Activated T-cell treated with anti-CD3 and anti-CD28 coated beads, Interleukin-2, amount 50 U/mL, for 24 hours (primary cell): ENCODE data around the gene MUC4.
"Not testable (repeated sequence)": the region's sequence is repeated elsewhere in the genome, so short reads cannot be mapped to it uniquely, and the experiment has no call there.

Experiments
- DNase-seq: peaks from one replicate; pipeline ENCODE4 v3.0.0-alpha.2; 2020
- H3K27ac Mint-ChIP-seq: 2 replicates; pipeline ENCODE4 v1.8.0; 2020; ENCODE audit warnings: mild to moderate bottlenecking, mixed read lengths
- H3K27me3 Mint-ChIP-seq: 2 replicates; pipeline ENCODE4 v1.8.0; 2020; ENCODE audit warnings: mixed read lengths
- H3K36me3 Mint-ChIP-seq: 2 replicates; pipeline ENCODE4 v1.8.0; 2020; ENCODE audit warnings: low read depth, mixed read lengths
- H3K4me1 Mint-ChIP-seq: 2 replicates; pipeline ENCODE4 v1.8.0; 2020; ENCODE audit warnings: low read depth, mixed read lengths
- H3K4me3 Mint-ChIP-seq: 2 replicates; pipeline ENCODE4 v1.8.0; 2020; ENCODE audit warnings: mild to moderate bottlenecking, moderate library complexity, mixed read lengths
- H3K9me3 Mint-ChIP-seq: 2 replicates; pipeline ENCODE4 v1.8.0; 2020; ENCODE audit warnings: mixed read lengths

Gene MUC4

DNA sequence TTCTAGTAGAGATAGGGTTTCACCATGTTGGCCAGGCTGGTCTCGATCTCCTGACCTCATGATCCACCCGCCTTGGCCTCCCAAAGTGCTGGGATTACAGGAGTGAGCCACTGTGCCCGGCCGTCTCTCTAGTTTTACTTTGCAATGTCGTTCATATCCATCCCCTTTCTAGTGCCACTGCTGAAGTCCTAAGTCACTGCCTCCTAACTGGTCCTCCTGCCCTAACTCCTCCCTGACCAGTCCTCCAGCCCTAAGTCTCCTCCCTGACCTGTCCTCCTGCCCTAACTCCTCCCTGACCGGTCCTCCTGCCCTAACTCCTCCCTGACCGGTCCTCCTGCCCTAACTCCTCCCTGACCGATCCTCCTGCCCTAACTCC, 99.2 kb downstream of the MUC4 start:
- H3K27me3 Mint-ChIP-seq, H3K4me3 Mint-ChIP-seq, H3K27ac Mint-ChIP-seq, H3K4me1 Mint-ChIP-seq, DNase-seq, H3K9me3 Mint-ChIP-seq: not testable (repeated sequence)
- peaks cover 16% of the 10 kb centered on the region for H3K36me3 Mint-ChIP-seq

DNA sequence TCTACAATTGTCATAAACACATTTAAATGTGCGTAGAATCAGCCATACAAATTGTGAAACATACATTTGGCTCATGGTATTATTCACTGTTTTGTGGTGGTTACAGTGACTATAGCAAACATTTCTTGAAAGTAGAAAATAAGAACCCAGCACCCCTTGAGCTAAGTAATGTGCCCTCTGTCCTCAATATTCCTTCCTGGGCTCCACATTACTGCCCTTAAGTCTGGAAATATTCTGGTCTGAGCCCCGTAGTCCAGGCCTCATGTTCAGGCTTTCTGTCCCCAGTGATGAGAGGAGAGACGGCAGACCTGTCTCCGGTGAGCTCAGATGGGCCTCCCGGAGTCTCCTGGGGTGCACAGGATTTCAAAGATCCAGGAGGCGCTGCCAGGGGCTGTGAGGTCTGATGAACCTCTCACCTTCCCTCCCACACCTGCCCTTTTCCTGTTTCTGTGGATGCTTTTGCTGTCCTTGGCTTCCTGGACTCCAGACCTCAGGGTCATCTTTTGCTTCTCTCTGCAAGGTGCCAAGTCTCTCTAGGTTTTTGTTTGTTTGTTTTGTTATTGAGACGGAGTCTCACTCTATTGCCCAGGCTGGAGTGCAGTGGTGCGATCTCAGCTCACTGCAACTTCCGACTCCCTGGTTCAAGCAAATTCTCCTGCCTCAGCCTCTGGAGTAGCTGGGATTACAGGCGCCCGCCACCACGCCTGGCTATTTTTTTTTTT, 99.8 kb downstream of the MUC4 start:
- DNase-seq, result no peak
- H3K4me1 Mint-ChIP-seq, result peaks cover 7% of the 10 kb centered on the region
- H3K4me3 Mint-ChIP-seq, result no peak overlapping the region
- no peaks in the 10 kb centered on the region for H3K27me3 Mint-ChIP-seq
- no peaks in the 10 kb centered on the region for H3K9me3 Mint-ChIP-seq
- H3K27ac Mint-ChIP-seq, result peak overlapping the region; percentile 12
- peaks cover 16% of the 10 kb centered on the region for H3K36me3 Mint-ChIP-seq

DNA sequence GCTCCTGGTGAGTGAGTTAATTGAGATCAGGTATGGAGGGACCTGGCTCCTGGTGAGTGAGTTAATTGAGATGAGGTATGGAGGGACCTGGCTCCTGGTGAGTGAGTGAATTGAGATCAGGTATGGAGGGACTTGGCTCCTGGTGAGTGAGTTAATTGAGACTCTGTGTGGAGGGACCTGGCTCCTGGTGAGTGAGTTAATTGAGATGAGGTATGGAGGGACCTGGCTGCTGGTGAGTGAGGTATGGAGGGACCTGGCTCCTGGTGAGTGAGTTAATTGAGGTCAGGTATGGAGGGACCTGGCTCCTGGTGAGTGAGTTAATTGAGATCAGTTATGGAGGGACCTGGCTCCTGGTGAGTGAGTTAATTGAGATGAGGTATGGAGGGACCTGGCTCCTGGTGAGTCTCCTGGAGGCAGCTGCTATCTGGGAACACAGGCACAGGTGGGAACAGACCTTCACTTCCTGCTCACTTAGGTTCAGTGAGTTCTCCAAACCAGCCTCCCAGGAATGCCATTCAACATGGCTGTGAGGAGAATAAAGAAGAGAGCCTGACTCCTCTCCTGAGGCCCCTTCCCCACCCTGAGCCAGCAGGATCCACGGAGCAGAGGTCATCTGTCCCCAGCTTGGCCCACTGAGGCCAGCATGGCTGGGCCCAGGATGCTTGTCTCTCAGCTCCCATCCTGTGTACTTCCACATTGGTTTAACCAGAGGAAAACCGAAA, 100.5 kb downstream of the MUC4 start:
- H3K4me3 Mint-ChIP-seq, H3K4me1 Mint-ChIP-seq, DNase-seq, H3K9me3 Mint-ChIP-seq, H3K27me3 Mint-ChIP-seq, H3K27ac Mint-ChIP-seq: not testable (repeated sequence)
- peaks cover 16% of the 10 kb centered on the region for H3K36me3 Mint-ChIP-seq

DNA sequence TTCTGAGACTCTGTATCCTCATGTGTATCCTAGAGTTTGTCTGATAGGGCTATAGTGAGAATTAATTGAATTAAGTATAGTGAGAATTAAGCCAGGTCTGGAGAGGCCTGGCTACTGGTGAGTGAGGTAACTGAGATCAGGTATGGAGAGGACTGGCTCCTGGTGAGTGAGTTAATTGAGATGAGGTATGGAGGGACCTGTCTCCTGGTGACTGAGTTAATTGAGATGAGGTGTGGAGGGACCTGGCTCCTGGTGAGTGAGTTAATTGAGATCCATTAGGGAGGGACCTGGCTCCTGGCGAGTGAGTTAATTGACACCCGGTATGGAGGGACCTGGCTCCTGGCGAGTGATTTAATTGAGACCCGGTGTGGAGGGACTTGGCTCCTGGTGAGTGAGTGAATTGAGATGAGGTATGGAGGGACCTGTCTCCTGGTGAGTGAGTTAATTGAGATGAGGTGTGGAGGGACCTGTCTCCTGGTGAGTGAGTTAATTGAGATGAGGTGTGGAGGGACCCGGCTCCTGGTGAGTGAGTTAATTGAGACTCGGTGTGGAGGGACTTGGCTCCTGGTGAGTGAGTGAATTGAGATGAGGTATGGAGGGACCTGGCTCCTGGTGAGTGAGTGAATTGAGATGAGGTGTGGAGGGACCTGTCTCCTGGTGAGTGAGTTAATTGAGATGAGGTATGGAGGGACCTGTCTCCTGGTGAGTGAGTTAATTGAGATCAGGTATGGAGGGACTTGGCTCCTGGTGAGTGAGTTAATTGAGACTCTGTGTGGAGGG, 101.4 kb downstream of the MUC4 start:
- H3K36me3 Mint-ChIP-seq, result peaks cover 14% of the 10 kb centered on the region
- not testable (repeated sequence) for H3K27me3 Mint-ChIP-seq, H3K9me3 Mint-ChIP-seq, H3K4me3 Mint-ChIP-seq, H3K27ac Mint-ChIP-seq, H3K4me1 Mint-ChIP-seq, DNase-seq

DNA sequence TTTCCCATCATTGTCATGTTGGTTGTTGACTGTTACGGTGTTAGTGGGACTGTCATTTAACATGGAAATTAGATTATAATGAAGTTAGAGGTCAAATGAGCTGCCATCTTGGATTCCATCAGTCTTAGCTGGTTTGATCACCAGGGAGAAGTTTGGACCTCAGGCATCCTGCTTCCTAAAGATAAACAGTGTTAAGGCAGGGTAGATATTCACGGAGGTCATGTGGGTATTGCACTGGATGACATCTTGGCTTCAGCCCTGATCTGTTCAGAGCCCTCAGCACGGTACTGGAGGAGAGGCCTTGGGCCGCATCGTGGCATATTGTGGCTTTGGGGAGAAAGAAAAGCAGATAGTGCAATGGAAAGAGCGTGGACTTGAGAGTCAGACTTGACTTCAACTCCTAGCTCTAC, 102.0 kb downstream of the MUC4 start:
- Mint-ChIP-seq H3K27ac (no peak overlapping the region), H3K36me3 (peaks cover 8% of the 10 kb centered on the region), H3K4me3 (no peak overlapping the region), H3K4me1 (no peaks in the 10 kb centered on the region), H3K27me3 (no peaks in the 10 kb centered on the region), H3K9me3 (no peaks in the 10 kb centered on the region)
- DNase-seq, result no peak

DNA sequence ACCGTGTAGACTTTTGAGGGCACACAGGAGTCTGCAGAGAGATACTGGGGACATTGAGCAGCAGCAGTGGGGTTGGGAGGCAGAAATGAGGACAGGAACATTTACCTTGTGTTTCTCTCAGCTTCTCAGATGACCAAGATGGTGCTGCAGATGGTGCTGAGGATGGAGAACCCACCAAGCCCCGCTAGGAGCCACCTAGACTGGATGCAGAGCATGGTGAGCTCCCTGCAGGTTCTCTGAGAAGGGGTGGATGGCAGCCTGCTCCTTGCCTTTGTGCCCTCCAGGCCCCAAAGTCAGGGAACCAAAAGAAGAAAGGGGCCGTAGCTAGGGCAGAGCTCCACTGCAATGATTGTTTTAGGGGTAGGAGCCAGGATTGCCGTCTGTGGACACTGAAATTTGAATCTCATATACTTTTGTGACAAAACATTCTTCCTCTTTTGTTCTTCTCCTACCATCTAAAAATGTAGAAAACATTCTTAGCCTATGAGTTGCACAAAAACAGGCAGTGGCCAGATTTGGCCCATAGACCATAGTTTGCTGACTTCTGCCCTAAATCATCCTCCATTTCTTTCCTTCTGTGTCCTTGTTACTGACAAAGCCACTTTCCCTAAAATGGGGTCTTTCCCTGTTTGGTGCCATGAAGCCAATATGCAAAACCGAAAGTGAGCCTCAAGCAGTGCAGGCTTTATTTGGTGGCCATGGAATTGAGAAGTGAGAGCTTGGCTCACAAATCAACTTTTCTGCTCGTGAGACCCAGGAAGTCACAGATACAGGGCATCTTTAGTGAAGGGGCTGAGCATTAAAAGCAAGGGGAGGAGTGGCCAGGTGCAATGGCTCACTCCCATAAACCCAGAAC, 102.9 kb downstream of the MUC4 start:
- no peaks in the 10 kb centered on the region for H3K27me3 Mint-ChIP-seq
- H3K4me3 Mint-ChIP-seq, result no peak overlapping the region
- H3K9me3 Mint-ChIP-seq, result no peaks in the 10 kb centered on the region
- DNase-seq, result no peak
- no peaks in the 10 kb centered on the region for H3K4me1 Mint-ChIP-seq
- no peak overlapping the region for H3K27ac Mint-ChIP-seq
- H3K36me3 Mint-ChIP-seq, result peaks cover 8% of the 10 kb centered on the region

DNA sequence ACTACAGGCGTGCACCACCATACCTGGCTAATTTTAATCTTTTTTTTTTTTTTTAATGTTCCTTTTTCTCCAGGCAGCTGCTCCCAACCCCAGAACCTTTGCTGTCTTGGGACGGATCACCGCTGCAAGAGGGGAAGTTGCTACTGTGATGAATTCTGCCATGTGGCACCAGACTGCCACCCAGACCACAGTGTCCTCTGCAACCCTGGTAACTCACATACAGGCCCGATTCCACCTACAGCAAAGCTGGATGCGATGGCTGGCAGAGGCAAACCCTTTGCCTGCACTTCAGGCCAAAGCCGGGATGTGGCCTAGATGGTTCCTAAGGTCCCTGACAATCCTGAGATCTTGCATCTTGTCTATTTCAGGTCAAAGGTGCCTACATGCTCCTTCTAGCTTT, 103.7 kb downstream of the MUC4 start:
- DNase-seq, result no peak
- Mint-ChIP-seq H3K4me3 (no peak overlapping the region), H3K9me3 (no peaks in the 10 kb centered on the region), H3K4me1 (no peaks in the 10 kb centered on the region), H3K36me3 (peaks cover 8% of the 10 kb centered on the region), H3K27ac (no peak overlapping the region), H3K27me3 (no peaks in the 10 kb centered on the region)

DNA sequence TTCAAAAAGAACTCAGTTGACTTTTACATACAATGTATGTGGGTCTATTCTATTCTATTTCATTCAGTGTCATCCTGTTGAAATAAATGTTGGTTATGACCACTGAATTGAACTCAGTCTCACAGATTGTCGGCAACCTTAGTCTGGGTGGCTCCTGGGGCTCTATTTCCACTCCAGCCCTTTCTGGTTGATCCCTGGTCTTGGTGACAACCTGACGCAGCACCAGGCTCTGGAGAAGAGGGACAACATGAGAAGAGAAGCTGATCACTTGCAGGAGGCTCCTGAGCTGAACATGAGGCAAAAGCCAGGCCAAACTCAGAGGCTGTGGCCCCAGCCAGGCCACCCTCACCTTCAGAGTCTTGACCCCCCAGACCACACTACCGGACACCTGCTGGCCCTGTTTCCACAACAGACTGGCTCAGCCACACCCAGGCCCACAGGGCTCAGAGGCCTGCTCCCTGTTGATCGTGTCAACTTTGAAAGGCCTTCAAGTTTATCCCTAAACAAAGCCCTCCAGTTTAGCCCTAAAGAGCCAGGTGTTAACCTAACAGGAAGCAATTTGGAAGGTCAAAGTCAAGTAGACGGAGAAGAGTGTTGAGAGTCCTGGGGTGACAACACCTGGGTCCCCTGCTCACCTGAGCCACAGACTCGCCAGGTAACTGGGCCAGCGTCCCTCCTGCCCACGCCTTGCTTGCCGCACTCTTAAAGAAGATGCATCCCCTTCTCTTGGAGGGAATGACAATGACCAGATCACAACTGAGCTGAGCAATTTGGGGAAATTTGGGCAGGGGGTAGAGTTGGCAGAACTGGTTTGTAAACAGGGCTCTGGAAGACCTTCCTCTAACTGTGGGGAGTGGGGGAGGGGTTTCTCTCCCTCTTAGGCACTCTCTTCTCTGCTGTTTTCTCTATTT, 106.4 kb downstream of the MUC4 start:
- no peak overlapping the region for H3K4me3 Mint-ChIP-seq
- no peaks in the 10 kb centered on the region for H3K9me3 Mint-ChIP-seq
- DNase-seq, result peak; percentile 20
- H3K4me1 Mint-ChIP-seq, result no peaks in the 10 kb centered on the region
- peaks cover 1% of the 10 kb centered on the region for H3K36me3 Mint-ChIP-seq
- H3K27ac Mint-ChIP-seq, result no peak overlapping the region
- no peaks in the 10 kb centered on the region for H3K27me3 Mint-ChIP-seq

DNA sequence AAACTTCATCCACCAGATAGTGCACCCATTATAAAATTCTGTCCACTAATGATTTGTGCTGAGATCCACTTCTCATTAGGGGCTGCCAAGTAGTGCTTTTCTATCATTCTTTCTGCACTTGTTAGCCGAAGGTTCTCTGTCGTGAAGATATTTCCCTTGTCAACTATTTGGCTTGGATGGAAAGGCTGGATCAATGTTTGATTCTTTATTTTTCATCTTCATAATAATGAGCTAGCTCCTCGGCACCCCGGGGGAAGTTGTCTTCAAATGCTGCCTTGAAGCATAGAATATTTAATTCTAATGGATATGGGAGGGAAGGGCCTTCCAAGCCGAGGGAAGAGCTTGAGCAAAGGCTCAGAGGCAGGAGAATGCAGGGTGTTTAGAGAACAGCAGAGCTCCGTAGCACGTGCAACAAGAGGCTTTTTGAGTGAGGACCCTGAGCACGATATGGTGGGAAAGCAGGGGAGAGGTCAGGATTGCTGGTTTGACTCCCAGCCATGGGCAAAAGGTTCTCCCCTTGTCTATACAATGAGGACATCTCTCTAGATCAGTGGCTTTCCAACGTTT, 107.2 kb downstream of the MUC4 start:
- Mint-ChIP-seq H3K9me3 (no peaks in the 10 kb centered on the region), H3K4me3 (no peak overlapping the region), H3K4me1 (no peaks in the 10 kb centered on the region), H3K36me3 (peaks cover 1% of the 10 kb centered on the region), H3K27ac (no peak overlapping the region), H3K27me3 (no peaks in the 10 kb centered on the region)
- peak; percentile 15 for DNase-seq

DNA sequence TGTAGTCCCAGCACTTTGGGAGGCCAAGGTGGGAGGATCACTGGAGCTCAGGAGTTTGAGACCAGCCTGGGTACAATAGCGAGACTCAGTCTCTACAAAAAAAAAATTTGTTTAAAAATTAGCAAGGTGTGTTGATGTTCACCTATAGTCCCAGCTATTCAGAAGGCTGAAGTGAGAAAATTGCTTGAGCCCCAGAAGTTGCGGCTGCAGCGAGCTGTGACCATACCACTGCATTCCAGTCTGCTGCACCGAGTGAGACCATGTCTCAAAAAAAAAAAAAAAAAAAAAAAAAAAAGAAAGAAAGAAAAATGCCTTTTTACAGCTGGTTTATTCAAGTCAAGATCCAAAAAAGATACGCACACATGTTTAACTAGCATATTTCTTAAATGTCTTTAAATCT, 108.0 kb downstream of the MUC4 start:
- no peak overlapping the region for H3K4me3 Mint-ChIP-seq
- H3K4me1 Mint-ChIP-seq, result no peaks in the 10 kb centered on the region
- no peak for DNase-seq
- H3K9me3 Mint-ChIP-seq, result no peaks in the 10 kb centered on the region
- no peaks in the 10 kb centered on the region for H3K36me3 Mint-ChIP-seq
- H3K27me3 Mint-ChIP-seq, result no peaks in the 10 kb centered on the region
- H3K27ac Mint-ChIP-seq, result no peak overlapping the region

DNA sequence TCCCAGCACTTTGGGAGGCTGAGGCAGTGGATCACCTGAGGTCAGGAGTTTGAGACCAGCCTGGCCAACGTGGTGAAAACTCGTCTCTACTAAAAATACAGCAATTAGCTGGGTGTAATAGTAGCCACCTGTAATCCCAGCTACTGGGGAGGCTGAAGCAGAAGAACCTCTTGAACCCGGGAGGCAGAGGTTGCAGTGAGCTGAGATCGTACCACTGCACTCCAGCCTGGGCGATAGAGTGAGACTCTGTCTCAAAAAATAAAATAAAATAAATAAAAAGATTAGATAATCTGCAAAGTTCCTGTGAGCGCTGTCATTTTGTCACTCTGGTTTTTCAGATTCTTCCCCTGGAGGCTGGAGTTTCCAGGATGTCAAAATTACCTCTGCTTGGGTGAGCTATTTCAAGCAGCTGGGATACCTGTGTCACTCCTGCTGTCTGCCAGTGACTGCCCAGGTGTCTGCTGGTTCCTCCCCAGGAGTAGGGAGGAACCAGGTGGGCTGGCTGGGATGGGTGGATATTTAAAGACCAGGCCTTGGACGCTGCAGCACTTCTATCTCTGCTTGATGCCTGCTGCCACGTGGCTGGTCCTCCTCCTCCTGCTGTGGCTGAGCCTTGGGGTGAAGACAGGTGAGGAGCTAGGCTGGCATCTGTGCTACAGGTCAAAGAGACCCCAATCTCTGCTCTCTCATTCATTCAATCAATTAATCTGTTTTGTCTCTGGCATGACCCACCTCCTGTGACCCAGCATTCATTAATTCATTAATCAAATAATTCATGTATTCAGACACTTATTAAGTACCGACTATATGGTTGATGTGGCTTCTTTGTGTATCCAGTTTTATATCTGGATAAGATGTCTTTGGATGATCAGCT, 110.5 kb downstream of the MUC4 start:
- Mint-ChIP-seq H3K27ac (no peak overlapping the region), H3K36me3 (peaks cover 14% of the 10 kb centered on the region), H3K4me1 (no peaks in the 10 kb centered on the region)

DNA sequence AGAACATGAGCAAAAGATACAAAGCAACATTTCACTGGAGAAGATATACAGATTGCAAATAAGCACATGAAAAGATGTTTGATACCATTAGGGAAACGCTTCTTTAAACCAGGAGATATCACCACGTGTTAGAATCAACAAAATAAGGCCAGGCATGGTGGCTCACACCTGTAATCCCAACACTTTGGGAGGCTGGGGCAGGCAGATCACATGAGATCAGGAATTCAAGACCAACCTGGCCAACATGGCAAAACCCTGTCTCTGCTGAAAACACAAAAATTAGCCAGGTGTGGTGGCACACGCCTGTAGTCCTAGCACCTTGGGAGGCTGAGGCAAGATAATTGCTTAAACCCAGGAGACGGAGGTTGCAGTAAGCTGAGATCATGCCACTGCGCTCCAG, 111.4 kb downstream of the MUC4 start:
- peaks cover 22% of the 10 kb centered on the region for H3K36me3 Mint-ChIP-seq
- H3K27ac Mint-ChIP-seq, result no peak overlapping the region
- H3K4me1 Mint-ChIP-seq, result peaks cover 1% of the 10 kb centered on the region
- no peaks in the 10 kb centered on the region for H3K27me3 Mint-ChIP-seq
- DNase-seq, result no peak
- H3K4me3 Mint-ChIP-seq, result no peak overlapping the region
- H3K9me3 Mint-ChIP-seq, result no peaks in the 10 kb centered on the region

More for the DNA sequence above, 110.5 kb downstream of the MUC4 start:
- Mint-ChIP-seq H3K9me3 (no peaks in the 10 kb centered on the region), H3K4me3 (no peak overlapping the region), H3K27me3 (no peaks in the 10 kb centered on the region)
- DNase-seq, result no peak
